CD14-positive monocyte (primary cell): ENCODE results near the gene DMRTA2. TPM values are rescaled to one million over a fixed set of nuclear protein-coding genes. Genes with fewer than 3 reads are reported as not detected.

Experiments used
- DNase-seq, 3 donors: peaks; one replicate each; pipeline ENCODE4 v3.0.0-alpha.2; 2011 to 2022
- H2AFZ ChIP-seq: 2 replicates; pipeline ENCODE4 v1.6.0; 2012; ENCODE audit warnings: mild to moderate bottlenecking, low read depth, low read length, inconsistent platforms; ENCODE audit not compliant: insufficient read depth, poor library complexity, severe bottlenecking
- H3K27ac ChIP-seq, 2 donors: 1 replicate in 1 of 2; 2 replicates in 1 of 2; pipeline ENCODE4 v1.5.1; 2012 to 2013; ENCODE audit warnings: low read length in 2 of 2, control low read depth in 1 of 2, inconsistent platforms in 1 of 2, low read depth in 1 of 2, mild to moderate bottlenecking in 1 of 2
- H3K27me3 ChIP-seq, 2 donors: one replicate each; pipeline versions ENCODE4 v1.6.0 to v1.6.1; 2011 to 2013; ENCODE audit warnings: low read length in 2 of 2; ENCODE audit not compliant: control insufficient read depth in 2 of 2, insufficient read depth in 2 of 2
- H3K36me3 ChIP-seq, 2 donors: replicated peaks in 1 of 2; 1 replicate in 1 of 2; 2 replicates in 1 of 2; pipeline versions ENCODE4 v1.5.1 to v1.6.1; 2012 to 2013; ENCODE audit warnings: low read length in 2 of 2, control low read depth in 1 of 2, inconsistent platforms in 1 of 2, mild to moderate bottlenecking in 1 of 2; ENCODE audit not compliant: insufficient read depth in 2 of 2, control insufficient read depth in 1 of 2
- H3K4me1 ChIP-seq, 2 donors: 1 replicate in 1 of 2; 2 replicates in 1 of 2; pipeline versions ENCODE4 v1.5.1 to v1.6.1; 2012 to 2013; ENCODE audit warnings: low read length in 2 of 2, control low read depth in 1 of 2, inconsistent platforms in 1 of 2, mild to moderate bottlenecking in 1 of 2, moderate library complexity in 1 of 2; ENCODE audit not compliant: insufficient read depth in 2 of 2, control insufficient read depth in 1 of 2
- H3K4me2 ChIP-seq: replicated peaks from 2 replicates; pipeline ENCODE3; 2012; ENCODE audit warnings: low read length, moderate library complexity, mild to moderate bottlenecking; ENCODE audit not compliant: poor library complexity, severe bottlenecking; ENCODE audit errors: extremely low read depth
- H3K4me3 ChIP-seq, 3 experiments: fragments of 200-600 bp in 1 of 3; sonication (generic) in 1 of 3; replicated peaks in 1 of 3; 1 replicate in 2 of 3; 2 replicates in 1 of 3; pipeline ENCODE4 v1.5.1; 2011 to 2013; ENCODE audit warnings: low read length in 3 of 3, mild to moderate bottlenecking in 3 of 3, control low read depth in 2 of 3, low read depth in 2 of 3, inconsistent platforms in 1 of 3, moderate library complexity in 1 of 3
- H3K79me2 ChIP-seq: 2 replicates; pipeline ENCODE4 v1.6.0; 2012; ENCODE audit warnings: mild to moderate bottlenecking, control low read depth, inconsistent platforms, low read length, moderate library complexity; ENCODE audit not compliant: insufficient read depth
- H3K9ac ChIP-seq: 2 replicates; pipeline ENCODE4 v1.6.0; 2017; ENCODE audit warnings: low read length, mild to moderate bottlenecking; ENCODE audit not compliant: insufficient read depth, poor library complexity, severe bottlenecking
- H3K9me3 ChIP-seq, 2 donors: replicated peaks in 1 of 2; 1 replicate in 1 of 2; 2 replicates in 1 of 2; pipeline versions ENCODE4 v1.5.1 to v1.6.1; 2012 to 2013; ENCODE audit warnings: low read length in 2 of 2, control low read depth in 1 of 2; ENCODE audit not compliant: control insufficient read depth in 1 of 2, insufficient read depth in 1 of 2
- H4K20me1 ChIP-seq: 2 replicates; pipeline ENCODE4 v1.6.0; 2012; ENCODE audit warnings: mild to moderate bottlenecking, low read length, control low read depth, moderate library complexity; ENCODE audit not compliant: insufficient read depth
- H3K27ac Mint-ChIP-seq, 7 donors: one replicate each; pipeline ENCODE4 v1.8.0; 2020; ENCODE audit warnings: mild to moderate bottlenecking in 7 of 7, mixed read lengths in 7 of 7, moderate library complexity in 6 of 7, inconsistent platforms in 2 of 7
- H3K27me3 Mint-ChIP-seq, 3 donors: one replicate each; pipeline ENCODE4 v1.8.0; 2021 to 2022; ENCODE audit warnings: low read depth in 3 of 3, mild to moderate bottlenecking in 3 of 3, mixed read lengths in 3 of 3, moderate library complexity in 3 of 3, inconsistent platforms in 1 of 3
- H3K36me3 Mint-ChIP-seq, 2 donors: one replicate each; pipeline ENCODE4 v1.8.0; 2020; ENCODE audit warnings: mixed read lengths in 2 of 2, inconsistent platforms in 1 of 2, mild to moderate bottlenecking in 1 of 2
- H3K4me1 Mint-ChIP-seq: one replicate; pipeline ENCODE4 v1.8.0; 2020; ENCODE audit warnings: mild to moderate bottlenecking, mixed read lengths
- H3K4me3 Mint-ChIP-seq, 2 donors: one replicate each; pipeline ENCODE4 v1.8.0; 2020; ENCODE audit warnings: mild to moderate bottlenecking in 2 of 2, mixed read lengths in 2 of 2, moderate library complexity in 1 of 2
- H3K9me3 Mint-ChIP-seq, 7 donors: one replicate each; pipeline ENCODE4 v1.8.0; 2020 to 2022; ENCODE audit warnings: mixed read lengths in 7 of 7, mild to moderate bottlenecking in 6 of 7, moderate library complexity in 6 of 7, inconsistent platforms in 2 of 7
- CTCF ChIP-seq: fragments of 200-600 bp; IDR thresholded peaks from one replicate; pipeline ENCODE4 v1.8.0; 2022; ENCODE audit warnings: antibody characterized with exemption, mild to moderate bottlenecking
- WGBS: methylation state at CpG from one replicate; pipeline ENCODE4 v1.1.5; 2013; ENCODE audit warnings: missing lambda C conversion rate; ENCODE audit not compliant: insufficient coverage; 5-methylcytosine and 5-hydroxymethylcytosine counted together
- intact Hi-C, 2 donors: fragments of 100-400 bp; cut with micrococcal nuclease; formaldehyde crosslinking; loops; one replicate each; pipeline versions ENCODE4 v1.15.0 to v1.15.1; 2023
- polyA plus RNA-seq, 3 donors: library from polyadenylated mRNA; depleted of rRNA in 1 of 3; unstranded in 2 of 3; stranded (reverse) in 1 of 3; fragments of 300-500 nt in 2 of 3; fragments of >200 nt in 1 of 3; fragmentation: Illumina TruSeq in 2 of 3; gene quantifications; 1 replicate in 2 of 3; 2 replicates in 1 of 3; pipeline ENCODE4 v1.2.3, GENCODE V29; 2012 to 2021

The DMRTA2 gene
- polyA plus RNA-seq, 3 donors = not detected

GRCh38 chr1:50423670-50424000 lies 392 bp upstream of the DMRTA2 start:
- DNase-seq = no peak
- Mint-ChIP-seq H3K9me3 (peaks cover 0 to 41% (median 24%) of the 10 kb centered on the region in 7 donors), H3K4me1 (peaks cover 54% of the 10 kb centered on the region), H3K4me3 (peak overlapping the region; percentile 86 to 96), H3K36me3 (peaks cover 4 to 7% of the 10 kb centered on the region in 2 donors), H3K27me3 (peaks cover 88 to 97% (median 92%) of the 10 kb centered on the region in 3 donors), H3K27ac (no peak overlapping the region)
- no peaks in the 10 kb centered on the region for H4K20me1 ChIP-seq
- peaks cover 19 to 25% of the 10 kb centered on the region in 2 donors for H3K4me1 ChIP-seq
- WGBS = 3% methylated on average over 21 of the region's 23 CpGs
- H3K4me2 ChIP-seq = peak overlapping the region; percentile 80
- no peak overlapping the region for H3K9ac ChIP-seq
- H3K4me3 ChIP-seq = peak overlapping the region in 1 of 3 experiments; percentile 77
- no peak for TF ChIP-seq CTCF
- H3K9me3 ChIP-seq = peaks cover 0 to 70% of the 10 kb centered on the region in 2 donors
- intact Hi-C loops = no loop called here
- H2AFZ ChIP-seq = no peak overlapping the region
- H3K36me3 ChIP-seq = no peaks in the 10 kb centered on the region
- peaks cover 89 to 95% of the 10 kb centered on the region in 2 donors for H3K27me3 ChIP-seq
- H3K27ac ChIP-seq = no peak overlapping the region
- H3K79me2 ChIP-seq = no peaks in the 10 kb centered on the region

GRCh38 chr1:50422675-50422945 lies 633 bp downstream of the DMRTA2 start:
- peaks cover 0 to 66% of the 10 kb centered on the region in 2 donors for H3K9me3 ChIP-seq
- H3K27ac Mint-ChIP-seq = no peak overlapping the region
- H3K27me3 Mint-ChIP-seq = peaks cover 89 to 97% (median 93%) of the 10 kb centered on the region in 3 donors
- H3K27me3 ChIP-seq = peaks cover 88 to 95% of the 10 kb centered on the region in 2 donors
- H3K4me1 Mint-ChIP-seq = peaks cover 51% of the 10 kb centered on the region
- peak overlapping the region in 1 of 3 experiments; percentile 77 for H3K4me3 ChIP-seq
- TF ChIP-seq CTCF = no peak
- H3K36me3 Mint-ChIP-seq = peaks cover 5 to 7% of the 10 kb centered on the region in 2 donors
- WGBS = 6% methylated on average over 21 of the region's 21 CpGs
- no peak overlapping the region for H2AFZ ChIP-seq
- H3K4me1 ChIP-seq = peaks cover 19 to 29% of the 10 kb centered on the region in 2 donors
- no peaks in the 10 kb centered on the region for H3K36me3 ChIP-seq
- DNase-seq = no peak
- peak overlapping the region; percentile 80 for H3K4me2 ChIP-seq
- peak overlapping the region in 1 of 2 donors; percentile 96 for H3K4me3 Mint-ChIP-seq
- H4K20me1 ChIP-seq = no peaks in the 10 kb centered on the region
- no peaks in the 10 kb centered on the region for H3K79me2 ChIP-seq
- no peak overlapping the region for H3K9ac ChIP-seq
- H3K9me3 Mint-ChIP-seq = peaks cover 0 to 37% (median 20%) of the 10 kb centered on the region in 7 donors
- H3K27ac ChIP-seq = no peak overlapping the region
- intact Hi-C loops = no loop called here
